Mesenchymal stem cell (in vitro differentiated cells and primary cell): Measurements from ENCODE around the gene DHPS. TPM values are rescaled to one million over a fixed set of nuclear protein-coding genes. Genes with fewer than 3 reads are reported as not detected.

Experiments used
- DNase-seq: peaks from one replicate; pipeline ENCODE4 v3.0.0-alpha.2; 2013
- H2AFZ ChIP-seq: one replicate; pipeline ENCODE4 v1.6.1; 2013; ENCODE audit warnings: low read depth, mild to moderate bottlenecking, control low read depth, inconsistent platforms, low read length, moderate library complexity
- H2AK5ac ChIP-seq: 2 replicates; pipeline ENCODE4 v1.6.1; 2013; ENCODE audit warnings: low read length, moderate library complexity, mild to moderate bottlenecking, inconsistent platforms; ENCODE audit not compliant: severe bottlenecking
- H2BK120ac ChIP-seq: one replicate; pipeline ENCODE4 v1.6.1; 2013; ENCODE audit warnings: low read depth, mild to moderate bottlenecking, inconsistent platforms, low read length, moderate library complexity
- H2BK12ac ChIP-seq, 2 experiments: one replicate each; pipeline ENCODE4 v1.6.1; 2013; ENCODE audit warnings: inconsistent platforms in 2 of 2, low read length in 2 of 2, mild to moderate bottlenecking in 2 of 2, moderate library complexity in 2 of 2, control low read depth in 1 of 2
- H2BK15ac ChIP-seq: one replicate; pipeline ENCODE4 v1.6.1; 2013; ENCODE audit warnings: mild to moderate bottlenecking, low read depth, inconsistent platforms; ENCODE audit not compliant: poor library complexity, severe bottlenecking
- H2BK5ac ChIP-seq: 2 replicates; pipeline ENCODE4 v1.6.1; 2013; ENCODE audit warnings: low read depth, mild to moderate bottlenecking, low read length, control low read depth, inconsistent platforms; ENCODE audit not compliant: poor library complexity, severe bottlenecking
- H3K14ac ChIP-seq, 2 experiments: one replicate each; pipeline ENCODE4 v1.6.1; 2013; ENCODE audit warnings: inconsistent platforms in 2 of 2, low read length in 2 of 2, control low read depth in 1 of 2, mild to moderate bottlenecking in 1 of 2, moderate library complexity in 1 of 2
- H3K18ac ChIP-seq, 2 experiments: one replicate each; pipeline ENCODE4 v1.6.1; 2013; ENCODE audit warnings: inconsistent platforms in 2 of 2, low read length in 2 of 2, control low read depth in 1 of 2, low read depth in 1 of 2, mild to moderate bottlenecking in 1 of 2
- H3K23ac ChIP-seq, 2 experiments: one replicate each; pipeline ENCODE4 v1.6.1; 2013; ENCODE audit warnings: inconsistent platforms in 2 of 2, low read length in 2 of 2, mild to moderate bottlenecking in 2 of 2, moderate library complexity in 2 of 2, control low read depth in 1 of 2
- H3K27ac ChIP-seq: 2 replicates; pipeline ENCODE4 v1.5.1; 2013; ENCODE audit warnings: mild to moderate bottlenecking, moderate library complexity, low read length, control low read depth, inconsistent platforms; ENCODE audit not compliant: poor library complexity, severe bottlenecking
- H3K27me3 ChIP-seq, 2 experiments: 2 replicates each; pipeline versions ENCODE4 v1.6.1 to v1.7.0; 2013; ENCODE audit warnings: low read length in 2 of 2, mild to moderate bottlenecking in 2 of 2, moderate library complexity in 2 of 2, control low read depth in 1 of 2, inconsistent platforms in 1 of 2; ENCODE audit not compliant: control insufficient read depth in 1 of 2, insufficient read depth in 1 of 2
- H3K36me3 ChIP-seq, 2 experiments: 2 replicates each; pipeline versions ENCODE4 v1.6.1 to v1.7.0; 2013; ENCODE audit warnings: low read length in 2 of 2, control low read depth in 1 of 2, inconsistent platforms in 1 of 2, low read depth in 1 of 2, mild to moderate bottlenecking in 1 of 2; ENCODE audit not compliant: insufficient read depth in 2 of 2, control insufficient read depth in 1 of 2
- H3K4ac ChIP-seq, 2 experiments: one replicate each; pipeline ENCODE4 v1.6.1; 2013; ENCODE audit warnings: inconsistent platforms in 2 of 2, low read length in 2 of 2, mild to moderate bottlenecking in 2 of 2, moderate library complexity in 2 of 2, control low read depth in 1 of 2, low read depth in 1 of 2
- H3K4me1 ChIP-seq: 2 replicates; pipeline ENCODE4 v1.6.1; 2013; ENCODE audit warnings: low read depth, low read length, control low read depth; ENCODE audit not compliant: control insufficient read depth, insufficient read depth
- H3K4me2 ChIP-seq: 2 replicates; pipeline ENCODE4 v1.6.1; 2013; ENCODE audit warnings: low read length, mild to moderate bottlenecking, inconsistent platforms; ENCODE audit not compliant: poor library complexity, severe bottlenecking
- H3K4me3 ChIP-seq, 2 experiments: 2 replicates each; pipeline versions ENCODE4 v1.5.1 to v1.7.0; 2013; ENCODE audit warnings: low read length in 2 of 2, mild to moderate bottlenecking in 2 of 2, control low read depth in 1 of 2, low read depth in 1 of 2; ENCODE audit not compliant: insufficient read depth in 1 of 2
- H3K79me1 ChIP-seq: replicated peaks from 2 replicates; pipeline ENCODE4 v1.6.1; 2013; ENCODE audit warnings: mild to moderate bottlenecking, control low read depth, low read length, inconsistent platforms; ENCODE audit not compliant: poor library complexity, severe bottlenecking
- H3K9ac ChIP-seq: 2 replicates; pipeline ENCODE4 v1.7.0; 2013; ENCODE audit warnings: mild to moderate bottlenecking, low read length, moderate library complexity
- H3K9me3 ChIP-seq: 2 replicates; pipeline ENCODE4 v1.7.0; 2013; ENCODE audit warnings: mild to moderate bottlenecking, low read length; ENCODE audit not compliant: control insufficient read depth
- H4K8ac ChIP-seq: one replicate; pipeline ENCODE4 v1.6.1; 2013; ENCODE audit warnings: inconsistent platforms, mild to moderate bottlenecking, low read length, moderate library complexity
- H4K91ac ChIP-seq: one replicate; pipeline ENCODE4 v1.6.1; 2013; ENCODE audit warnings: mild to moderate bottlenecking, low read length, inconsistent platforms
- whole genome bisulfite sequencing: methylation state at CpG from one replicate; pipeline ENCODE4 v1.1.7; 2013; ENCODE audit warnings: mixed read lengths; 5-methylcytosine and 5-hydroxymethylcytosine counted together
- polyA plus RNA-seq, 2 experiments: library from polyadenylated mRNA; stranded (reverse); fragments of 200-250 nt; gene quantifications; one replicate each; pipeline ENCODE4 v1.2.3, GENCODE V29; 2013

The DHPS gene
- 39.7 TPM for polyA plus RNA-seq (2013, experiment 1 of 2)
- 39.4 TPM for polyA plus RNA-seq (2013, experiment 2 of 2)

DNA sequence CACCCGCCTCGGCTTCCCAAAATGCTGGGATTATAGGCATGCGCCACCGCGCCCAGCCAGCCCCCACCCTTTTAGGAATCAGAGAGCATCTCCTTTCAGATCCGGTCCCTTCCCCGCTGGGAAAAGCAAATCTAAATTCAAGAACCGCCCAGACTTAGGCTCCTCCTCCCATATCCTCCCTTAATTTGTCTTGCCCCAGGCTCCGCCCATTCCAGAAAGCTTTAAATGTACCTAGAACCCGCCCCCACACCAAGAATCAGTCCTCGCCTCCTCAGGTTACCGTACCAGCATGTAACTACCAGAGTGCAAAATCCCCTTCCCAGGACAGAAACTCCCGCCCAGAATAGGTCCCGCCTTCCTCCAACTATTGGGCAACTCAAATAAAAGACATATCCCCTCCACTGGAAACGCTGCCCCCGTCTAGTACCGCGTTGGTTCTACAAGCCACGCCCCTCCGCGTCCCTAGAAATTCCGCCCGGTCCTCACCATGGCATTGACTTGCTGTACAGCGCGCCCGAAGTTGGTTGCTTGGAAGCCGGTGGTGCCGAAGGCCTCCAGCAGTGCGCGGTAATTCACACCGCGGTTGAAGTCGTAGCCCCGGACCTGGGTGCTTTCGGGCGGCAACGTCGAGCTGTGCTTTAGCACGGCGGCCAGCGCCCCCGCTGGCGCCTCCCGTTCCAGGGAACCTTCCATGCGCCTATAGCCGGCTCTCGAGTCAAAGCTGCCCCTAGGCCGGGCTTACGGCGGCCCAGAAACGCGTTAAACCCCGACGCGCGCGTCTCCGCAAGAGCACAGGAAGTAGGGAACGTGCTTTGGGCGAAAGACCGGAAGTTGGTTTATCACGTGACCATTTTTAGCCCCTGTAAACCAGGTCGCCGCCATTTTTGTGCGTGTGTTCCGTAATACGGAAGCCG is at the start of gene DHPS:
DHPS (minus strand) TSS at position 807 of the 914 bp plus-strand sequence; CDS start at position 693, 114 bp downstream.
- Histone ChIP-seq H2BK120ac (no peak within 1 kb of the TSS), H2AFZ (peak within 1 kb of the TSS; percentile 19), H4K91ac (peak within 1 kb of the TSS; percentile 53), H3K27ac (peak within 1 kb of the TSS; percentile 92), H3K18ac (peak within 1 kb of the TSS; percentile 29 to 75), H4K8ac (peak within 1 kb of the TSS; percentile 97), H3K23ac (peak within 1 kb of the TSS in 1 of 2 experiments; percentile 11), H3K4me3 (peak within 1 kb of the TSS; percentile 74 to 92), H3K36me3 (peaks cover 38% of the 10 kb centered on the region in 2 experiments), H3K27me3 (no peaks in the 10 kb centered on the region), H2BK15ac (peak within 1 kb of the TSS; percentile 63), H3K4me1 (peaks cover 6% of the 10 kb centered on the region), H3K9ac (peak within 1 kb of the TSS; percentile 100), H2BK5ac (peak within 1 kb of the TSS; percentile 47), H2BK12ac (no peak within 1 kb of the TSS), H3K14ac (no peak within 1 kb of the TSS), H3K4ac (peak within 1 kb of the TSS; percentile 33 to 39), H3K4me2 (peak within 1 kb of the TSS; percentile 80), H2AK5ac (no peak within 1 kb of the TSS), H3K79me1 (peaks cover 21% of the 10 kb centered on the region), H3K9me3 (no peaks in the 10 kb centered on the region)
- under 1% methylated on average over 68 of the region's 68 CpGs for WGBS
- peak; percentile 98 for DNase-seq

DNA sequence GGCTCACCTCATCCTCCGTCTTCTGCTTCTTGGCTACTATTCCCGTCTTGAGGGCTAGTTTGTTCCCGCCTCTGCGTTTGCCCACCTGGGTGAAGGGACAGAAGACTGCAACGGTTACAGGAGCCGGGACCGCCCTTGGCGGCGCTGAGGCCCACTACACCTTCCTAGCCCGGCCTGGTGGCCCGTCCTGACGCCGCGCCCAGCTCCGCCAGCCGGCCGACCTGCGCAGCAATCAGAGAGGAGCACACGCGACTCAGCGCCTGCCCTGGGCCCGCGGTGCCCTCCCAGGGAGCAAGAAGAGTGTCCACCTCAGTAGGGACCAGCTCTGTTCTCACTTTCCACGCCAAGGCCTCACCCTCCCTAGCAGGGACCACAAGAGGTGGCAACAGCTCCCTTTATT is 49.7 kb upstream of the DHPS start:
- no peak overlapping the region for H3K4ac ChIP-seq
- no peak overlapping the region for H2BK15ac ChIP-seq
- peaks cover 15% of the 10 kb centered on the region for H3K4me1 ChIP-seq
- H2AFZ ChIP-seq = no peak overlapping the region
- DNase-seq = no peak
- H3K18ac ChIP-seq = no peak overlapping the region
- H2BK5ac ChIP-seq = no peak overlapping the region
- no peak overlapping the region for H3K4me2 ChIP-seq
- H4K91ac ChIP-seq = no peak overlapping the region
- H3K9ac ChIP-seq = no peak overlapping the region
- H3K36me3 ChIP-seq = peaks cover 46 to 50% of the 10 kb centered on the region in 2 experiments
- H3K4me3 ChIP-seq = no peak overlapping the region
- H3K27ac ChIP-seq = no peak overlapping the region
- peak overlapping the region in 1 of 2 experiments; percentile 15 for H2BK12ac ChIP-seq
- H4K8ac ChIP-seq = peak overlapping the region; percentile 24
- H3K9me3 ChIP-seq = no peaks in the 10 kb centered on the region
- peaks cover 18% of the 10 kb centered on the region for H3K79me1 ChIP-seq
- 97% methylated on average over 24 of the region's 24 CpGs for WGBS
- H2BK120ac ChIP-seq = no peak overlapping the region
- H3K23ac ChIP-seq = no peak overlapping the region
- no peak overlapping the region for H2AK5ac ChIP-seq
- no peaks in the 10 kb centered on the region for H3K27me3 ChIP-seq
- H3K14ac ChIP-seq = no peak overlapping the region

DNA sequence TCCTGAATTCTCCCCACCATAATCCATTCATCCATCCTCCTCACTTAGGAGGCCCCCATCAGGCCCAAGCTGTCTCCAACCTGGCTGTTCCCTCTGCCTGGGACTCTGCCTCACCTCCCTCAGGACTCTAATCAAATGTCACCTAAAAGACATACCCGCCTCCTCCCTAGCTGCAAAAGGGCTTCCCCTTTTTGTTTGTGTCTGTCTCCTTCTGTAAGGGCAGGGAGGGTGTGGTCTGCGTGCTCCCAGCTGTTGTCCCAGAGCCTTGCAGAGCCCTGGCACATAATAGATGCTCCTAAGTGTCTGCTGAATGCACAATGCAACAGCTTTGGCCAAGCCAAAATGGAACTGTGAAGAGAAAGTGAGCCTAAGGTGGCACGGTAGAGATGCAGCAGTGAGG is 48.4 kb upstream of the DHPS start:
- no peak overlapping the region for H3K14ac ChIP-seq
- H4K91ac ChIP-seq = no peak overlapping the region
- WGBS = 94% methylated on average over 3 of the region's 3 CpGs
- no peak overlapping the region for H2BK120ac ChIP-seq
- H4K8ac ChIP-seq = no peak overlapping the region
- no peak overlapping the region for H3K23ac ChIP-seq
- H3K27ac ChIP-seq = no peak overlapping the region
- H3K4me2 ChIP-seq = no peak overlapping the region
- no peak overlapping the region for H3K9ac ChIP-seq
- H3K4me3 ChIP-seq = no peak overlapping the region
- peaks cover 18% of the 10 kb centered on the region for H3K79me1 ChIP-seq
- no peak overlapping the region for H2AFZ ChIP-seq
- no peaks in the 10 kb centered on the region for H3K9me3 ChIP-seq
- H3K27me3 ChIP-seq = no peaks in the 10 kb centered on the region
- peaks cover 46 to 50% of the 10 kb centered on the region in 2 experiments for H3K36me3 ChIP-seq
- DNase-seq = no peak
- H3K4me1 ChIP-seq = peaks cover 15% of the 10 kb centered on the region
- H2AK5ac ChIP-seq = no peak overlapping the region
- no peak overlapping the region for H3K18ac ChIP-seq
- no peak overlapping the region for H2BK5ac ChIP-seq
- H3K4ac ChIP-seq = no peak overlapping the region
- no peak overlapping the region for H2BK12ac ChIP-seq
- H2BK15ac ChIP-seq = no peak overlapping the region

DNA sequence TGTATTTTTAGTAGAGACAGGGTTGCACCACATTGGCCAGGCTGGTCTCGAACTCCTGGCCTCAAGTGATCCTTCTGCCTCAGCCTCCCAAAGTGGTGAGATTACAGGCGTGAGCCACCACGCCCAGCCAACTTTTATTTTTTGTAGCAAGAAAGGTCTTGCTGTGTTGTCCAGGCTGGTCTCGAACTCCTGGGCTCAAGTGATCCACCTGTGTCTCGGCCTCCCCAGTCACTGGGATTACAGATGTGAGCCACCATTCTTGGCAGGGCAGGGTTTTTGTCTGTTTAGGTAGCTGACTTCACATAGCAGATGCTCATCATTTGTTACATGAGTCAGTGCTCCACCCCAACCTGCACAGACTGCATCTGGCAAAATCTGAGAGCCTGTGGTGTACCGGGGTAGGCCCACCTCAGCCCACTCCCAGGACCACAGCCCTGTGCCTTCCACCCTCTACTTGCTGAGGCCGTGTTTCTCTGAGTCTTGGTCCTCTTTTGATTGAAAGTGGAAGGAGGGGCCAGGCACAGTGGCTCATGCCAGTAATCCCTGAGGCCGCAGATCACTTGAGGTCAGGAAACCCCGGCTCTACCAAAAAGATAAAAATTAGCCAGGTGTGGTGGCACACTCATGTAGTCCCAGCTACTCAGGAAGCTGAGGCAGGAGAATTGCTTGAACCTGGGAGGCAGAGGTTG is 46.2 kb upstream of the DHPS start:
- 98% methylated on average over 8 of the region's 9 CpGs for WGBS
- H3K14ac ChIP-seq = no peak overlapping the region
- H4K8ac ChIP-seq = no peak overlapping the region
- no peak for DNase-seq
- no peak overlapping the region for H3K27ac ChIP-seq
- peaks cover 23% of the 10 kb centered on the region for H3K79me1 ChIP-seq
- H2AFZ ChIP-seq = no peak overlapping the region
- peaks cover 46 to 50% of the 10 kb centered on the region in 2 experiments for H3K36me3 ChIP-seq
- H3K27me3 ChIP-seq = no peaks in the 10 kb centered on the region
- H3K9ac ChIP-seq = no peak overlapping the region
- no peak overlapping the region for H3K23ac ChIP-seq
- H3K4ac ChIP-seq = no peak overlapping the region
- no peak overlapping the region for H2AK5ac ChIP-seq
- H2BK15ac ChIP-seq = no peak overlapping the region
- no peak overlapping the region for H2BK12ac ChIP-seq
- no peak overlapping the region for H3K4me2 ChIP-seq
- H4K91ac ChIP-seq = no peak overlapping the region
- no peak overlapping the region for H2BK5ac ChIP-seq
- H2BK120ac ChIP-seq = no peak overlapping the region
- H3K18ac ChIP-seq = no peak overlapping the region
- no peaks in the 10 kb centered on the region for H3K9me3 ChIP-seq
- H3K4me3 ChIP-seq = no peak overlapping the region
- H3K4me1 ChIP-seq = peaks cover 15% of the 10 kb centered on the region
